Measurements from ENCODE around the gene WDR5. TPM values are rescaled to one million over a fixed set of nuclear protein-coding genes. Genes with fewer than 3 reads are reported as not detected.

Gene WDR5
- total and polyA plus RNA-seq, 7 experiments from 2014 or later: 13.8 to 42.3 (median 20.2) TPM

DNA sequence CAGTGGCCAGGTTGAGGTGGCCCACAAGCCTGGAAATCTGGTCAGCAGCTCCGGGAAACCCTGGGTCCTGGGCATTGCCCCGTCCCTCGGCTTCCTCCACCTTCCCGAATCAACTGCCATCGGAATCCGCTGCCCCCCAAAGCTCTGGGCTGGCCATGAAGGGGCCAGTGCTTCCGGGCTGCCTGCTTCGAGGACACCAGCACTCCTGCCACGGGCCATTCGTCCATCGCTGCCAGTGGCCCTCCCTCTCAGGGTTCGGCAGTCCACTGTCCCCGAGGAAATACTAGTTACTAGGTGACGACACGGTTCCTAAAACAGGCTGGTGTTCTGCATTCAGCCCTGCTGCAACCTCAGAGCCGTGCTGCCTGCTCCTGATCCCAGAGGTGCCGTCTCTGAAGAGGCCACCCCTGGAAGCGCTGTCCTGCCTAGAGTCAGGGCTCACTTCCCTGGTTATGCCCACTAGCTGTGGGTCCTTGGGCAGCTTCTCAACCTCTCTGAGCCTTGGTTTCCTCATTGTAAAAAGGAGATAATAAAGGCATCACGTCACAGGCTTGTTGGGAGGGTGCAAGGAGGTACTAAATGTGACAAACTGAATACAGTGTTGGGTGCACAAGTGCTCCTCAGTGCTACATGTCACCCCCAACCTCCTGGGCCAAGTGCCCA is 3.5 kb upstream of the WDR5 start:
- CTCF ChIA-PET: interaction anchor here (0.6 to 1.0 kb wide), 2 partner anchors 38 to 310 kb away, joined by 3 read pairs; no protein-coding TSS in a partner anchor
- H3K27me3 Mint-ChIP-seq: no peaks in the 10 kb centered on the region
- intact Hi-C loops (cut with micrococcal nuclease): no loop called here
- H3K4me3 Mint-ChIP-seq: peak overlapping the region in 6 of 10 donors; percentile 21 to 76 (median 34)
- H3K27ac Mint-ChIP-seq: peak overlapping the region in 4 of 9 donors; percentile 17 to 72 (median 60)
- POLR2A ChIA-PET: interaction anchor here (4.0 kb wide), 1 partner anchor 32 kb away, joined by 61 read pairs; the partner anchor contains the start of gene RNU6ATAC
- peaks cover 0 to 1% (median 0%) of the 10 kb centered on the region in 5 donors for H3K36me3 Mint-ChIP-seq
- H3K4me1 Mint-ChIP-seq: peaks cover 16 to 35% (median 26%) of the 10 kb centered on the region in 7 donors
- H3K36me3 ChIP-seq (ENCODE audit: control insufficient read depth in 2 of 3, insufficient read depth in 3 of 3, low read length in 3 of 3): peaks cover 0 to 7% (median 0%) of the 10 kb centered on the region in 3 experiments
- no peak overlapping the region for H3K4me3 ChIP-seq (ENCODE audit: low read length)
- ATAC-seq (no peak), DNase-seq (no peak)
- no peaks in the 10 kb centered on the region for H3K9me3 ChIP-seq (ENCODE audit: control insufficient read depth in 2 of 3, low read length in 3 of 3)
- peaks cover 13 to 17% of the 10 kb centered on the region in 2 donors for H3K4me1 ChIP-seq (ENCODE audit: control insufficient read depth in 2 of 2, insufficient read depth in 2 of 2, low read length in 2 of 2)
- H3K27me3 ChIP-seq (ENCODE audit: control insufficient read depth in 2 of 2, insufficient read depth in 2 of 2, low read length in 2 of 2): no peaks in the 10 kb centered on the region
- H3K9me3 Mint-ChIP-seq: no peaks in the 10 kb centered on the region
- H3K27ac ChIP-seq (ENCODE audit: low read depth, low read length): no peak overlapping the region

DNA sequence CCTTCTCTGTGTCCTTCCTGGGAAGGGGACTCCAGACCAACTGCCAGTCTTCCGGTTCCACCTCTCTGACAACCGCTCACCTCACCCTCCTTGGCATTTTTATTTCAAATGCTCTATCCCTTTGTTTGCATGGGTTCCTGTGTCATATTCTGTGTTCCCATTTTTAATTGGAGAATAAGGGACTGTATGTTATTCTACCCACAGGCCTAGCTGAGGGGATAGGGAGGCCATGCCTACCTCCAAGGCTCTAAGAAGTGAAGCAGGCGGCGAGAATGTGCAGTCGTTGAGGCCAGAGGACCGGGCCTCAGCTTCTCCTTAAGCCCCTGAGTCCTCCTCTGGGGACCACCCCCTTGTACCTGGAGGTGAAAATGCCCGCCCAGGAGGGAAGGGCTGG is 936 bp upstream of the WDR5 start:
- Mint-ChIP-seq H3K4me3 (peak overlapping the region; percentile 78 to 93 (median 90)), H3K27ac (peak overlapping the region; percentile 78 to 90 (median 86)), H3K4me1 (peaks cover 32 to 61% (median 48%) of the 10 kb centered on the region in 7 donors), H3K9me3 (no peaks in the 10 kb centered on the region), H3K36me3 (peaks cover 0 to 9% (median 3%) of the 10 kb centered on the region in 5 donors), H3K27me3 (no peaks in the 10 kb centered on the region)
- peak overlapping the region; percentile 94 for H3K4me3 ChIP-seq (ENCODE audit: low read length)
- no peaks in the 10 kb centered on the region for H3K27me3 ChIP-seq (ENCODE audit: control insufficient read depth in 2 of 2, insufficient read depth in 2 of 2, low read length in 2 of 2)
- CTCF ChIA-PET: no interaction called here
- peaks cover 19 to 28% of the 10 kb centered on the region in 2 donors for H3K4me1 ChIP-seq (ENCODE audit: control insufficient read depth in 2 of 2, insufficient read depth in 2 of 2, low read length in 2 of 2)
- no peaks in the 10 kb centered on the region for H3K9me3 ChIP-seq (ENCODE audit: control insufficient read depth in 2 of 3, low read length in 3 of 3)
- no peak for ATAC-seq
- peaks cover 0 to 19% (median 2%) of the 10 kb centered on the region in 3 experiments for H3K36me3 ChIP-seq (ENCODE audit: control insufficient read depth in 2 of 3, insufficient read depth in 3 of 3, low read length in 3 of 3)
- POLR2A ChIA-PET: interaction anchor here (2.6 to 4.0 kb wide), 2 partner anchors 29 to 109 kb away, joined by 18 to 61 read pairs; partner anchors contain the start of genes BRD3OS and RNU6ATAC
- intact Hi-C loops (cut with micrococcal nuclease): loop anchor here (1.0 to 5.0 kb wide), 4 partner anchors 29 to 1772 kb away; partner anchors contain the start of genes BRD3 (in 2 of the 2), BRD3OS (in 2 of the 2), CAMSAP1 (in 1 of the 2) and RNU6ATAC (in 1 of the 2)
- H3K27ac ChIP-seq (ENCODE audit: low read depth, low read length): peak overlapping the region; percentile 80
- peak in 1 of 9 donors; percentile 10 for DNase-seq

DNA sequence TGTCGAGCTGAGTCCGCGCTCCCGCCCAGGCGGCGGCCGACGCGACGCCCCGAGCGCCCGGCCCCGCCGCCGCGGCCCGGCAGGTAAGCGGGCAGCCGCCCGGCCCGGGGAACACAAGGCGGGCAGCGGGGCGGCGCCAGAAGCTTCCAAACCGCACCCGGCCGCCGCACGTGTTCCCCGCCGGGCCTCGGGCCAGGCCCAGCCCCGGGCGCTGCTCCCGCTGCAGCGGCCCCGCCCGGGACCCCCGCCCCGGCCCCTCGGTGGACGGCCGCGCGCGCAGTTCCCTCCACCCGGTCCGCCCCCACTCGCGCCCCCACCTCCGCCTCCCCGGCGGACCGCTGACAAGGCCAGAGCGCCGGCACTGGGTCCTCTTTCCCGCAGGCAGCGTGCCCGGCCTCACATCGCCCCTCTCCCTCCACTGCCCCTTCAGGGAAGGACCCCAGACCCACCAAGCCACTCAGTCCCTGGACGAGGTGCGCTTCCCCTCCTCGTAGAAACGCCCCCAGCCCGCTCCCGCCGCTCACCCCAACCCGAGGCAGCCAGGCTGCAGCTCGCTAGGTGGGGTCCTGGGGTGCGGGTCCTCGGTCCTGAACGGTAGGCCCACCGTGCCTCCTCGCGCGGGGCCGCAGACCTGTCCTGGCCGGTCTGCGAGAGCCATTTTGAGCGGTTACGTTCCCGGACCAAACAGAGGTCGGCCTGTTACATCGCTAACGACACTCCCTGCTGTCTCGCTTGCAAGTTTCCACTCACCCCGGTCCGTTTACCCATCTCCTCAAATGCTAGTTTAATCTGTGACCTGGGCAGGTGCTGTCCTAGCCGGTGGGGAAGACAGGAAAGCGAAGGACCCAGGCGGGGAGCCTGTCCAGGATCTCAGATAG is 475 bp downstream of the WDR5 start:
- Mint-ChIP-seq H3K36me3 (peaks cover 0 to 13% (median 10%) of the 10 kb centered on the region in 5 donors), H3K9me3 (no peaks in the 10 kb centered on the region), H3K4me1 (peaks cover 31 to 65% (median 49%) of the 10 kb centered on the region in 7 donors), H3K27ac (peak overlapping the region; percentile 40 to 91 (median 72)), H3K27me3 (no peaks in the 10 kb centered on the region), H3K4me3 (peak overlapping the region; percentile 87 to 98 (median 90))
- CTCF ChIA-PET: interaction anchor here (0.6 to 1.2 kb wide), 2 partner anchors 28 to 677 kb away, joined by 3 to 9 read pairs; partner anchors contain the start of genes CACFD1 and RNU6ATAC
- DNase-seq (peak in 5 of 9 donors; percentile 9 to 30 (median 15)), ATAC-seq (peak; percentile 34)
- H3K4me3 ChIP-seq (ENCODE audit: low read length): peak overlapping the region; percentile 81
- H3K4me1 ChIP-seq (ENCODE audit: control insufficient read depth in 2 of 2, insufficient read depth in 2 of 2, low read length in 2 of 2): peaks cover 19 to 28% of the 10 kb centered on the region in 2 donors
- H3K27me3 ChIP-seq (ENCODE audit: control insufficient read depth in 2 of 2, insufficient read depth in 2 of 2, low read length in 2 of 2): no peaks in the 10 kb centered on the region
- H3K9me3 ChIP-seq (ENCODE audit: control insufficient read depth in 2 of 3, low read length in 3 of 3): no peaks in the 10 kb centered on the region
- H3K27ac ChIP-seq (ENCODE audit: low read depth, low read length): peak overlapping the region; percentile 68
- intact Hi-C loops (cut with micrococcal nuclease): loop anchor here (1.0 to 5.0 kb wide), 2 partner anchors 28 to 1771 kb away; partner anchors contain the start of genes CAMSAP1 (in 1 of the 2) and RNU6ATAC (in 1 of the 2)
- POLR2A ChIA-PET: interaction anchor here (0.6 to 4.0 kb wide), 9 partner anchors 28 to 637 kb away, joined by 3 to 61 read pairs (median 7); partner anchors contain the start of genes BRD3OS and RNU6ATAC
- H3K36me3 ChIP-seq (ENCODE audit: control insufficient read depth in 2 of 3, insufficient read depth in 3 of 3, low read length in 3 of 3): peaks cover 0 to 34% (median 5%) of the 10 kb centered on the region in 3 experiments

GRCh38 chr9:134136996-134137299 is 1.1 kb downstream of the WDR5 start:
- no peak for DNase-seq

GRCh38 chr9:134138292-134138691 is 2.4 kb downstream of the WDR5 start:
- H3K9me3 Mint-ChIP-seq: peaks cover 0 to 2% (median 0%) of the 10 kb centered on the region in 11 donors
- ChIA-PET CTCF (interaction anchor here (0.5 to 0.9 kb wide), 2 partner anchors 17 to 24 kb away, joined by 3 to 7 read pairs; no protein-coding TSS in a partner anchor), POLR2A (interaction anchor here (0.7 to 1.8 kb wide), 3 partner anchors 13 to 25 kb away, joined by 3 to 11 read pairs (median 3); partner anchors contain the start of gene RNU6ATAC)
- Histone ChIP-seq H3K4me3 (ENCODE audit: low read length) (no peak overlapping the region), H3K4me1 (ENCODE audit: control insufficient read depth in 2 of 2, insufficient read depth in 2 of 2, low read length in 2 of 2) (peaks cover 19 to 28% of the 10 kb centered on the region in 2 donors), H3K36me3 (ENCODE audit: control insufficient read depth in 2 of 3, insufficient read depth in 3 of 3, low read length in 3 of 3) (peaks cover 0 to 48% (median 14%) of the 10 kb centered on the region in 3 experiments), H3K27me3 (ENCODE audit: control insufficient read depth in 2 of 2, insufficient read depth in 2 of 2, low read length in 2 of 2) (no peaks in the 10 kb centered on the region), H3K27ac (ENCODE audit: low read depth, low read length) (no peak overlapping the region), H3K9me3 (ENCODE audit: control insufficient read depth in 2 of 3, low read length in 3 of 3) (no peaks in the 10 kb centered on the region)
- peak overlapping the region in 7 of 9 donors; percentile 35 to 81 (median 63) for H3K27ac Mint-ChIP-seq
- H3K36me3 Mint-ChIP-seq: peaks cover 0 to 27% (median 20%) of the 10 kb centered on the region in 5 donors
- H3K4me3 Mint-ChIP-seq: peak overlapping the region; percentile 17 to 98 (median 74)
- peaks cover 31 to 56% (median 46%) of the 10 kb centered on the region in 7 donors for H3K4me1 Mint-ChIP-seq
- DNase-seq: no peak
- intact Hi-C loops (cut with micrococcal nuclease): loop anchor here in 1 of 2 donors (5.0 kb wide), 1 partner anchor 1769 kb away; the partner anchor contains the start of gene CAMSAP1
- no peak for ATAC-seq
- no peaks in the 10 kb centered on the region for H3K27me3 Mint-ChIP-seq

More at GRCh38 chr9:134136996-134137299, 1.1 kb downstream of the WDR5 start:
- Mint-ChIP-seq H3K36me3 (peaks cover 0 to 19% (median 14%) of the 10 kb centered on the region in 5 donors), H3K4me3 (peak overlapping the region; percentile 82 to 98 (median 90)), H3K4me1 (peaks cover 32 to 61% (median 49%) of the 10 kb centered on the region in 7 donors), H3K27ac (peak overlapping the region in 8 of 9 donors; percentile 40 to 91 (median 71)), H3K27me3 (no peaks in the 10 kb centered on the region), H3K9me3 (no peaks in the 10 kb centered on the region)
- Histone ChIP-seq H3K27ac (ENCODE audit: low read depth, low read length) (peak overlapping the region; percentile 68), H3K9me3 (ENCODE audit: control insufficient read depth in 2 of 3, low read length in 3 of 3) (no peaks in the 10 kb centered on the region), H3K4me1 (ENCODE audit: control insufficient read depth in 2 of 2, insufficient read depth in 2 of 2, low read length in 2 of 2) (peaks cover 19 to 28% of the 10 kb centered on the region in 2 donors), H3K27me3 (ENCODE audit: control insufficient read depth in 2 of 2, insufficient read depth in 2 of 2, low read length in 2 of 2) (no peaks in the 10 kb centered on the region), H3K4me3 (ENCODE audit: low read length) (peak overlapping the region; percentile 81), H3K36me3 (ENCODE audit: control insufficient read depth in 2 of 3, insufficient read depth in 3 of 3, low read length in 3 of 3) (peaks cover 0 to 39% (median 10%) of the 10 kb centered on the region in 3 experiments)
- CTCF ChIA-PET: no interaction called here
- intact Hi-C loops (cut with micrococcal nuclease): loop anchor here (1.0 to 5.0 kb wide), 2 partner anchors 27 to 1770 kb away; partner anchors contain the start of genes CAMSAP1 (in 1 of the 2) and RNU6ATAC (in 1 of the 2)
- POLR2A ChIA-PET: interaction anchor here (1.4 kb wide), 1 partner anchor 68 kb away, joined by 7 read pairs; no protein-coding TSS in a partner anchor
- ATAC-seq: no peak

All from naive thymus-derived CD4-positive, alpha-beta T cell (primary cell).